ENCODE measurements around the gene PDGFRA.
A peak's percentile ranks its signal among the peaks of the same experiment; 100 is the strongest.

The PDGFRA gene

GRCh38 chr4:54265366-54265765 is 36.3 kb downstream of the PDGFRA start:
- no peaks in the 10 kb centered on the region for H3K27me3 ChIP-seq (ENCODE audit: insufficient read depth, low read length)
- no peak overlapping the region for H3K4me3 ChIP-seq (ENCODE audit: low read depth, low read length)
- peaks cover 3% of the 10 kb centered on the region for H3K79me2 ChIP-seq (ENCODE audit: control insufficient read depth, insufficient read depth, low read length, unreplicated experiment)
- H3K4me1 ChIP-seq (ENCODE audit: control insufficient read depth, insufficient read depth, low read length, unreplicated experiment): peaks cover 23% of the 10 kb centered on the region
- H2AFZ ChIP-seq (ENCODE audit: low read length, unreplicated experiment): no peak overlapping the region
- H3K27ac ChIP-seq (ENCODE audit: low read depth, low read length): no peak overlapping the region
- peaks cover 58% of the 10 kb centered on the region for H3K36me3 ChIP-seq (ENCODE audit: insufficient read depth, low read length)

DNA sequence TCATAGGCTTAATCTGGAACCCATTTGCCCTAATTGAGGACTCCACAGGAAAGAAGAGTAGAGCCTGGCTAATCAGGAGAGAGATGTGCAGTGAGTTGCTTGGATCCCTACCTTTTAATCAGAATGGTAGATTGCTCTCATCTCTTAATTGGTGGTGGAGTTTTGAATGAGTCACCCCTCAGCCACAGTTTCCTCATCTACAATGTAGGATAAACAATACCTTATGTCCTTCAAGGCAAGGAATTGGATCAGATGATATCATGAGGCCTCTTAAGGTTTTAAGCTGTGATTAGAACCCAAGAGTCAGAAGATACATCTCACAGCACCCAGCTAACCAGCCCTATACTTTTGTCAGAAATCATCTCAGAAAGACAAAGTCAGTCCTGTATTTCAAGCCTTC is 39.1 kb downstream of the PDGFRA start:
- Histone ChIP-seq H3K36me3 (ENCODE audit: insufficient read depth, low read length) (peaks cover 63% of the 10 kb centered on the region), H3K4me1 (ENCODE audit: control insufficient read depth, insufficient read depth, low read length, unreplicated experiment) (peaks cover 23% of the 10 kb centered on the region), H2AFZ (ENCODE audit: low read length, unreplicated experiment) (no peak overlapping the region), H3K27ac (ENCODE audit: low read depth, low read length) (no peak overlapping the region), H3K4me3 (ENCODE audit: low read depth, low read length) (no peak overlapping the region), H3K27me3 (ENCODE audit: insufficient read depth, low read length) (no peaks in the 10 kb centered on the region), H3K79me2 (ENCODE audit: control insufficient read depth, insufficient read depth, low read length, unreplicated experiment) (no peaks in the 10 kb centered on the region)

GRCh38 chr4:54271464-54271863 is 42.4 kb downstream of the PDGFRA start:
- Histone ChIP-seq H3K36me3 (ENCODE audit: insufficient read depth, low read length) (peaks cover 65% of the 10 kb centered on the region), H3K27me3 (ENCODE audit: insufficient read depth, low read length) (no peaks in the 10 kb centered on the region), H3K27ac (ENCODE audit: low read depth, low read length) (no peak overlapping the region), H3K79me2 (ENCODE audit: control insufficient read depth, insufficient read depth, low read length, unreplicated experiment) (no peaks in the 10 kb centered on the region), H2AFZ (ENCODE audit: low read length, unreplicated experiment) (no peak overlapping the region), H3K4me1 (ENCODE audit: control insufficient read depth, insufficient read depth, low read length, unreplicated experiment) (peaks cover 37% of the 10 kb centered on the region), H3K4me3 (ENCODE audit: low read depth, low read length) (no peak overlapping the region)

DNA sequence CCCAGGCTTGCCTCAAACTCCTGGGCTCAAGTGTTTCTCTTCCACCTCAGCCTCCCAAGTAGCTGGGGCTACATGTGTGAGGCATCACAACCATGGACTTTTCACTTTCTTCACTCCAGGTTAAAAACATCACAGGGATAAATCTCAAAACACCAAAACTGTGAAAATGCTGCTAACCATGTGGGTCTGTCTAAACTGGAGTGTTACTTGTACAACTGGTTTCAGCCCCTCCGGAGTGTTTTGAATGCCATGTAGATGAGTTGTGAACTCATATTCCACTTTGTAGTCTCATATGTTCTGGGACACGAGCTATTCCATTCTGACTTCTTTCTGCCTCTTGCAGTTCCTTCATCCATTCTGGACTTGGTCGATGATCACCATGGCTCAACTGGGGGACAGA is 43.0 kb downstream of the PDGFRA start:
- Histone ChIP-seq H3K4me1 (ENCODE audit: control insufficient read depth, insufficient read depth, low read length, unreplicated experiment) (peaks cover 43% of the 10 kb centered on the region), H3K27ac (ENCODE audit: low read depth, low read length) (no peak overlapping the region), H3K4me3 (ENCODE audit: low read depth, low read length) (no peak overlapping the region), H3K36me3 (ENCODE audit: insufficient read depth, low read length) (peaks cover 64% of the 10 kb centered on the region), H3K27me3 (ENCODE audit: insufficient read depth, low read length) (no peaks in the 10 kb centered on the region), H3K79me2 (ENCODE audit: control insufficient read depth, insufficient read depth, low read length, unreplicated experiment) (no peaks in the 10 kb centered on the region), H2AFZ (ENCODE audit: low read length, unreplicated experiment) (no peak overlapping the region)

GRCh38 chr4:54274264-54274663 is 45.2 kb downstream of the PDGFRA start:
- no peaks in the 10 kb centered on the region for H3K79me2 ChIP-seq (ENCODE audit: control insufficient read depth, insufficient read depth, low read length, unreplicated experiment)
- no peaks in the 10 kb centered on the region for H3K27me3 ChIP-seq (ENCODE audit: insufficient read depth, low read length)
- H3K4me1 ChIP-seq (ENCODE audit: control insufficient read depth, insufficient read depth, low read length, unreplicated experiment): peaks cover 32% of the 10 kb centered on the region
- H3K4me3 ChIP-seq (ENCODE audit: low read depth, low read length): no peak overlapping the region
- no peak overlapping the region for H3K27ac ChIP-seq (ENCODE audit: low read depth, low read length)
- H3K36me3 ChIP-seq (ENCODE audit: insufficient read depth, low read length): peaks cover 53% of the 10 kb centered on the region
- no peak overlapping the region for H2AFZ ChIP-seq (ENCODE audit: low read length, unreplicated experiment)

GRCh38 chr4:54274795-54275665 is 45.9 kb downstream of the PDGFRA start:
- H3K4me1 ChIP-seq (ENCODE audit: control insufficient read depth, insufficient read depth, low read length, unreplicated experiment): peaks cover 31% of the 10 kb centered on the region
- H2AFZ ChIP-seq (ENCODE audit: low read length, unreplicated experiment): no peak overlapping the region
- H3K27ac ChIP-seq (ENCODE audit: low read depth, low read length): peak overlapping the region; percentile 4; the same call in 1 of the 2 replicates
- peaks cover 56% of the 10 kb centered on the region for H3K36me3 ChIP-seq (ENCODE audit: insufficient read depth, low read length)
- H3K27me3 ChIP-seq (ENCODE audit: insufficient read depth, low read length): no peaks in the 10 kb centered on the region
- H3K4me3 ChIP-seq (ENCODE audit: low read depth, low read length): no peak overlapping the region
- H3K79me2 ChIP-seq (ENCODE audit: control insufficient read depth, insufficient read depth, low read length, unreplicated experiment): no peaks in the 10 kb centered on the region

DNA sequence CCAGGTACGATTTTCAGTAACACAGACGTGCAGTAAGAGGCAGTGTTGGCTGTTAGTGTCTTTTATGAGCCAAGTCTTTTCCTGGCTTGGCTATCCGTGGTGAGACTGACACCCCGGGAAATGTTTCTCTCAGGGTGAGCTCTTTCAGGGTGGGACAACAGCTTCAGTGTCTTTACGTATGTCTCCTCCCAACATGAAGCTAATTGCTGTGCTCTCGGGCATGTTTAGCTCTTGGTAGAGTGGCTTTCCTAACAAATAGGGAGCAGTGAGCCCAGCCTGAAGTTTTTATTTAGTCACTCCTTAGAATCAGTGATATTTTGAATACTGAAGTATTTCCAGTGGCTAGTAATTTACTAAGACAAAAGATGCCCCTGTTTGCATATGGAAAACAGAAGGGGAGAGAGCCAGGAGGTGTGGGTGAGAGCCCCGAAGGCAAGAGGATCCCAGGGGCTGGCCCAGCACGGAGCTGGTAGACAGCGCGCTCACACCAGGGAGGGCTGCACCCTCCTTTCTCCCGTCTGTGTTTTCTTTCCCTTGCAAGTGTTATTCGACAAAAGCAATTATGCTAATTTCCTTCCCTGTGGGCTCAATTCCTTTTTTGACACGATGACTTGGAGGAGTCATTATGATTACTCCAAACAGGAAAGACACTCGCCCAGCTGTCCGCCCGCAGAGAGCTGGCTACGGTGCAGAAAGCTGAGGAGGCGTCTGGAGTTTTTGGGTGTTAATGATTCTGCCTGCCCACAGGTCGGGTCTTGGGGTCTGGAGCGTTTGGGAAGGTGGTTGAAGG is 47.7 kb downstream of the PDGFRA start:
- Histone ChIP-seq H3K4me1 (ENCODE audit: control insufficient read depth, insufficient read depth, low read length, unreplicated experiment) (peaks cover 46% of the 10 kb centered on the region), H2AFZ (ENCODE audit: low read length, unreplicated experiment) (no peak overlapping the region), H3K79me2 (ENCODE audit: control insufficient read depth, insufficient read depth, low read length, unreplicated experiment) (no peaks in the 10 kb centered on the region), H3K27ac (ENCODE audit: low read depth, low read length) (peak overlapping the region; percentile 70), H3K4me3 (ENCODE audit: low read depth, low read length) (peak overlapping the region; percentile 17), H3K27me3 (ENCODE audit: insufficient read depth, low read length) (no peaks in the 10 kb centered on the region), H3K36me3 (ENCODE audit: insufficient read depth, low read length) (peaks cover 62% of the 10 kb centered on the region)

DNA sequence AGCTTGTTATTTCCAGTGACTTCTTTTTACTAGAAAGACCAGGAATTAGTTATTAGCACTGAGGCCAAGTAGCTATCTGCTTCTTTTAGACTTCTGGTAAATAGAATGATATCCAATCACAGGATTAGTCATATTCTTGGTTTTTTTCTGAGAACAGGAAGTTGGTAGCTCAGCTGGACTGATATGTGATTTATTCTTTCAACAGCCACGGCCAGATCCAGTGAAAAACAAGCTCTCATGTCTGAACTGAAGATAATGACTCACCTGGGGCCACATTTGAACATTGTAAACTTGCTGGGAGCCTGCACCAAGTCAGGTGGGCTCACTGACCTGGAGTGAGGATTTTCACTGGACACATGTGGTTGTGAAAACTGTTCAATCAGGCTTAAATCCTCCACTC is 48.6 kb downstream of the PDGFRA start:
- no peaks in the 10 kb centered on the region for H3K27me3 ChIP-seq (ENCODE audit: insufficient read depth, low read length)
- H3K4me3 ChIP-seq (ENCODE audit: low read depth, low read length): peak overlapping the region; percentile 17; the same call in 1 of the 2 replicates
- peaks cover 50% of the 10 kb centered on the region for H3K4me1 ChIP-seq (ENCODE audit: control insufficient read depth, insufficient read depth, low read length, unreplicated experiment)
- H3K27ac ChIP-seq (ENCODE audit: low read depth, low read length): peak overlapping the region; percentile 70
- H3K79me2 ChIP-seq (ENCODE audit: control insufficient read depth, insufficient read depth, low read length, unreplicated experiment): no peaks in the 10 kb centered on the region
- no peak overlapping the region for H2AFZ ChIP-seq (ENCODE audit: low read length, unreplicated experiment)
- H3K36me3 ChIP-seq (ENCODE audit: insufficient read depth, low read length): peaks cover 63% of the 10 kb centered on the region

DNA sequence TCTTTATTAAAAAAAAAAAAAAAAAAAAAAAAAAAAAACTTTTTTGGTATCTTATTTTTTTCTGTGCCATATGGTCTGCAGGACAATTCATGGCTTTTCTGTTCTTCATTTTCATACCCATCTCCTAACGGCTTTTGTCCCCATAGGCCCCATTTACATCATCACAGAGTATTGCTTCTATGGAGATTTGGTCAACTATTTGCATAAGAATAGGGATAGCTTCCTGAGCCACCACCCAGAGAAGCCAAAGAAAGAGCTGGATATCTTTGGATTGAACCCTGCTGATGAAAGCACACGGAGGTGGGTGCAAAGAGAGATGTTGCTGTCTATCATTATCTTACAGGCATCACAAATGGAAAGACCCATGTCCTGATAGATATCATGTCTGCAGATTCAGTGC is 49.1 kb downstream of the PDGFRA start:
- Histone ChIP-seq H3K79me2 (ENCODE audit: control insufficient read depth, insufficient read depth, low read length, unreplicated experiment) (no peaks in the 10 kb centered on the region), H2AFZ (ENCODE audit: low read length, unreplicated experiment) (no peak overlapping the region), H3K4me3 (ENCODE audit: low read depth, low read length) (no peak overlapping the region), H3K27ac (ENCODE audit: low read depth, low read length) (peak overlapping the region; percentile 70), H3K36me3 (ENCODE audit: insufficient read depth, low read length) (peaks cover 63% of the 10 kb centered on the region), H3K27me3 (ENCODE audit: insufficient read depth, low read length) (no peaks in the 10 kb centered on the region), H3K4me1 (ENCODE audit: control insufficient read depth, insufficient read depth, low read length, unreplicated experiment) (peaks cover 50% of the 10 kb centered on the region)

GRCh38 chr4:54281054-54281766 is 52.1 kb downstream of the PDGFRA start:
- peaks cover 56% of the 10 kb centered on the region for H3K36me3 ChIP-seq (ENCODE audit: insufficient read depth, low read length)
- H2AFZ ChIP-seq (ENCODE audit: low read length, unreplicated experiment): no peak overlapping the region
- H3K79me2 ChIP-seq (ENCODE audit: control insufficient read depth, insufficient read depth, low read length, unreplicated experiment): no peaks in the 10 kb centered on the region
- no peaks in the 10 kb centered on the region for H3K27me3 ChIP-seq (ENCODE audit: insufficient read depth, low read length)
- peaks cover 38% of the 10 kb centered on the region for H3K4me1 ChIP-seq (ENCODE audit: control insufficient read depth, insufficient read depth, low read length, unreplicated experiment)
- H3K4me3 ChIP-seq (ENCODE audit: low read depth, low read length): peak overlapping the region; percentile 28; the same call in 1 of the 2 replicates
- H3K27ac ChIP-seq (ENCODE audit: low read depth, low read length): peak overlapping the region; percentile 92

All from ACC112 (cell line).